ENCODE data around the gene CUL2. TPM values are rescaled to one million over a fixed set of nuclear protein-coding genes. Genes with fewer than 3 reads are reported as not detected.

CUL2 gene
- total RNA-seq, 1 donor from 2014 or later: 34.3 TPM

GRCh38 chr10:34988397-34989067, 101.6 kb downstream of the CUL2 start:
- Mint-ChIP-seq H3K36me3 (ENCODE audit: unreplicated experiment) (peaks cover 1% of the 10 kb centered on the region), H3K9me3 (ENCODE audit: unreplicated experiment) (peaks cover 18% of the 10 kb centered on the region), H3K4me1 (ENCODE audit: unreplicated experiment) (no peaks in the 10 kb centered on the region), H3K27me3 (ENCODE audit: unreplicated experiment) (no peaks in the 10 kb centered on the region), H3K4me3 (ENCODE audit: unreplicated experiment) (no peak overlapping the region), H3K27ac (ENCODE audit: unreplicated experiment) (no peak overlapping the region)
- DNase-seq (ENCODE audit: extremely low spot score, unreplicated experiment): no peak
- no peak for TF ChIP-seq CTCF (IDR thresholded peaks at IDR 0.05)

GRCh38 chr10:34985823-34986222, 104.3 kb downstream of the CUL2 start:
- TF ChIP-seq CTCF (IDR thresholded peaks at IDR 0.05): peak; percentile 32
- H3K36me3 Mint-ChIP-seq (ENCODE audit: unreplicated experiment): peaks cover 1% of the 10 kb centered on the region
- H3K27me3 Mint-ChIP-seq (ENCODE audit: unreplicated experiment): no peaks in the 10 kb centered on the region
- H3K9me3 Mint-ChIP-seq (ENCODE audit: unreplicated experiment): peaks cover 18% of the 10 kb centered on the region
- no peak for DNase-seq (ENCODE audit: extremely low spot score, unreplicated experiment)
- no peak overlapping the region for H3K27ac Mint-ChIP-seq (ENCODE audit: unreplicated experiment)
- H3K4me3 Mint-ChIP-seq (ENCODE audit: unreplicated experiment): no peak overlapping the region
- no peaks in the 10 kb centered on the region for H3K4me1 Mint-ChIP-seq (ENCODE audit: unreplicated experiment)

GRCh38 chr10:34985146-34985545, 105.0 kb downstream of the CUL2 start:
- no peak for DNase-seq (ENCODE audit: extremely low spot score, unreplicated experiment)
- no peak for TF ChIP-seq CTCF (IDR thresholded peaks at IDR 0.05)
- peaks cover 18% of the 10 kb centered on the region for H3K9me3 Mint-ChIP-seq (ENCODE audit: unreplicated experiment)
- H3K27ac Mint-ChIP-seq (ENCODE audit: unreplicated experiment): no peak overlapping the region
- no peak overlapping the region for H3K4me3 Mint-ChIP-seq (ENCODE audit: unreplicated experiment)
- no peaks in the 10 kb centered on the region for H3K4me1 Mint-ChIP-seq (ENCODE audit: unreplicated experiment)
- no peaks in the 10 kb centered on the region for H3K27me3 Mint-ChIP-seq (ENCODE audit: unreplicated experiment)
- peaks cover 1% of the 10 kb centered on the region for H3K36me3 Mint-ChIP-seq (ENCODE audit: unreplicated experiment)

GRCh38 chr10:34981844-34982243, 108.3 kb downstream of the CUL2 start:
- Mint-ChIP-seq H3K27me3 (ENCODE audit: unreplicated experiment) (peaks cover 8% of the 10 kb centered on the region), H3K27ac (ENCODE audit: unreplicated experiment) (no peak overlapping the region), H3K4me3 (ENCODE audit: unreplicated experiment) (no peak overlapping the region), H3K9me3 (ENCODE audit: unreplicated experiment) (peaks cover 18% of the 10 kb centered on the region), H3K36me3 (ENCODE audit: unreplicated experiment) (peaks cover 1% of the 10 kb centered on the region), H3K4me1 (ENCODE audit: unreplicated experiment) (no peaks in the 10 kb centered on the region)
- TF ChIP-seq CTCF (IDR thresholded peaks at IDR 0.05): no peak
- DNase-seq (ENCODE audit: extremely low spot score, unreplicated experiment): no peak

GRCh38 chr10:34979938-34980337, 110.2 kb downstream of the CUL2 start:
- Mint-ChIP-seq H3K9me3 (ENCODE audit: unreplicated experiment) (peaks cover 7% of the 10 kb centered on the region), H3K27ac (ENCODE audit: unreplicated experiment) (no peak overlapping the region), H3K4me3 (ENCODE audit: unreplicated experiment) (no peak overlapping the region), H3K4me1 (ENCODE audit: unreplicated experiment) (no peaks in the 10 kb centered on the region), H3K27me3 (ENCODE audit: unreplicated experiment) (peaks cover 15% of the 10 kb centered on the region), H3K36me3 (ENCODE audit: unreplicated experiment) (peaks cover 1% of the 10 kb centered on the region)
- TF ChIP-seq CTCF (IDR thresholded peaks at IDR 0.05): no peak
- DNase-seq (ENCODE audit: extremely low spot score, unreplicated experiment): no peak

All from osteocyte (in vitro differentiated cells).